ENCODE data around the gene APRT.

APRT gene

DNA sequence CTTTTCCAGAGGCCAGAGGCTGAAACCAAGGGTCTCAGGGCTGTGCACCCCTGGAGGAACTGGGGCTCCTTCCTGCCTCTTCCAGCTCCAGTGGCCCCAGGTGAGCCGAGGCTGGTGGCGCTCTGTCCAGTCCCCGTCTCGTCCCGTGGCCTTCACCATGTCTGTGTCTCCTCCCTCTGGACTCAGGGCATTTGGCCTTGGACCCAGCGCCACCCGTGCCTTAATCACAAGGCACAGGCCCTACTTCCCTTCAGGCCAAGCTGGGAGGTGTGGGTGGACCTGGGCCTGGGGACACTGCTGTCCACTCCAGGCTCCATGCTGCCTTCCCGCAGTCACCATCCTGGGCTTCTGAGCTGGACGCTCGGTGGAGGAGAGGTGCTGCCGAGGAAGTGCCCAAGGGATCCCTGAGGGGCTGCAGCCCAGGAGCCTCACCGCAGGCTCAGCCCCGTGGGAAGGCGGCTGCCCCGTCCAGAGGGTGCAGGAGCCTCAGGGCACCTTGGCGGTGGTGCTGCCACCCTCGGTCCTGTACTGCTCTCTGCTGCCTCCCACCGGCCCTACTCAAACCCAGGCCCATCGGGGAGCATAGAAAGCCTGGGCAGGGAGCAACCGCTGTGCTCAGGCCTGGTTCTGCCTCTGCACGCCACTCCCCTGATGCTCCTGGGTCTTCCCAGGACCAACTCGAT lies 9.6 kb upstream of the APRT start:
- DNase-seq, result no peak

- no peak for DNase-seq
These were observed 8.8 kb upstream of the APRT start for GRCh38 chr16:88820385-88821025.

- DNase-seq, result no peak
These were observed 7.4 kb upstream of the APRT start for GRCh38 chr16:88819126-88819525.

DNA sequence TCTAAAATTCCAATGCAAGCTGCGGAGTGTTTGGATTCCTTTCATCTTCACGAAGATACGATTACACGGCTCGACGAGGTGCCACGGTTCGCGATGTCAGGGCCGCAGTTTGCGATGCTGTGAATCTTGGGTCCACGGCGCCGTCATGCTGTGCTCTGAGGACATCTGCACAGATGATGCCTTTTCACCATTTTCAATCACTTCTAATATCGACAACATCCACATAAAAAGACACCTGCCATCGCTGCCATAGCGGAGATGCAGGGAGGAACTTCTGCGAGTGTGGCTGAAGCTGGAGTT lies 6.8 kb upstream of the APRT start:
- DNase-seq, result no peak

DNA sequence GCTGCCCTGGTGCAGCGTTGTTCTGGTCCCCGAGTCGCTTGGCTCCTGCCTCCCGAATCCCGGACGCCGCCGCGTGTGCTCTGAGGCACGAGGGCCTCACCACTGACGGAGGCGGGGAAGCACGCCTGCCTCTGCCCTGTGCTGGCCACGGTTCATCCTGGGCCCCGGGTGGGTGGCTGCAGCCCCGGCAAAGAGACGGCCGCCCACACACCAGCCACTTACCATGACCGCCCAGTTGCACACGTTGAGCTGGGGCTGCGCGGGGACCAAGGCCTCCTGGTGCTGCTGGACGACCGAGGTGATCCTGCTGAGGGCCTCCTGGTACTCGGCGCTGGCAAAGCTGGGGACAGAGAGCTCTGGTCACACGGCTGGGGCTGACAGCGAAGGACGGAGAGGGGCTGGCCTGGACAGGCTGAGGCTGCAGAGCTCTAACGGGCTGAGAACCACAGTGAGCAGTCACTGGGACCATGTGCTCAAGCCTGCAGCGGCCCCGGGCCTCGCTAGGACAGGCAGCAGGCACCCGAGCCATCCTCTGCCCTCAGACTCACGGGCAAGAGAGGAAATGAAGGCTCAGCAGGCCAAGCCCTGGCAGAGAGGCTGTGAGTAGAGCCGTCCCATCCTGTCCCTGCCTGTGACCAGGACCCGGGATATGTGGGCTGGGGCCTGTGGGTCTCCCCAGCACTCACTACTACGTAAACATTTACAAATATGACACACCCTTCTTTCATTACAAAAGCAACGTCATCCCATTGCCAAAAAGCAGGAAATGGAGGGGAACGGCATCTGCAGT lies 6.3 kb upstream of the APRT start:
- DNase-seq, result no peak

DNA sequence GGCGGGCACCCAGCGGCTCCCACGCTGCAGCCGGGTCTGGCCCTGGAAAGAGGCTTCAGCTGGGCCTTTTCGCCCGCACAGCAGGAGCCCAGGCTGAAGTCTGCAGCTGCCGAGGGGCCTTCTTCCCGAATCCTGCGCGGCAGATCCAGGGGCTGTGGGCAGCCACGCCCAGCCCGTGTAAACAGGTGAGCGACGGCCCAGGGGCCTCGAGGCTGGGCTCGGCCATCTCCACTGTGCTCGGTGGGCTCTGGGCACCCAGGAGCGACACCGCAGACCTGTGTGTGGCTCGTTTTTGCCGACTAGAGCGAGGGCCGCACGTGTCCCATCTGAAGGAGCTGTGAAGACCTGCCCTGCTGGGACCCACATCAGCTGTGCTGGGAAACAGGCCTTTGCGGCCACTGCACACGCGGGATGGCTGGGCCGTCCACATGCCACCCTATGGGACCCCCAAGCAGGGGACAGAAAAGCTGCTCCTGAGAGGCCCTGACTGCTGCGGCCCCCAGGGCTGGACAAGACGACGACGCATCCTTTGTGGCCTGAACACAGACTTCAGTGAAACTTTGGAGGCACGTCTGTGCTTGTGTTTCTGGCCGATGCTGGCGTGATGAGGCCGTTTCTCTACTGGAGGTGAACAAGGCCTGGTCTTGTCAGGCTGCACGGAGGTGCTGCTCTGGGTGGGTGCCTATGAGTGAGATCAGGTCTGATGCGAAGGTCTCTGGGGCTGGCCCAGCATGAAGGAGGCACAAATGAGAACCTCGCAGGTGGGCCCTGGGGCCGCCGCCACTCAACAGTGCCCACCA lies 5.2 kb upstream of the APRT start:
- no peak for DNase-seq

DNA sequence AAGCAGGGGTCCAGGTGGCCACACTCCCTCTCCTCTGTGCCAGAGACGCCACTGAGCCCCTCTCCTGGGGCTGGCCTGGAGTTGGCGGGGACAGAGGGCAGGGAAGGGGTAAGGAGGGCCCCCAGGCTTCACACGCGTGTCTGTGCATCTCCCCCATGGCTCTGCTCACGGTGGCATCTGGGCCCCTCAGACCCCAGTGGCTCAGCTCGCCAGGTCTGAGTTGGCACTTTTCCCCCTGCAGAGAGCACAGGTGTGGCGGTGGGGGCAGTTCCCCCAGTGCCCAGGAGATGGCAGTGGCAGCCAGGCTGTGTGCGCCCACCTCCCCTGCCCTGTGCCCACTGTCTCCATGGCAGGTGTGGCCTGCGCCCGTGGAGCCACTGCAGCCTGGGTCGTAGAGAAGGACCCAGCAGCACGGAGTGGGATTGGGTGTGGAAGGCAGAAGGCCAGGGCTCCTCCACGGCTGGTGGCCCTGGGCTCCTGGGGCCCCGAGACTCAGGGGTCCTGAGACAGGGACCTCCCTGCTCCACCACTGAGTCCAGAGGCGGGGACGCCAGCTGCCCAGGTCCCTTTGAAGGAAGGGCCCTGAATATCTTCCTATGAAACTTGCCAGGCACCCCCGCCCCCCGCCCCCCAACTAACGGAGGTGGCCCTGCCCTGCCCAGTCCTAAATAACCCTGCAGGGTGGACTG lies 4.3 kb upstream of the APRT start:
- DNase-seq, result no peak

DNA sequence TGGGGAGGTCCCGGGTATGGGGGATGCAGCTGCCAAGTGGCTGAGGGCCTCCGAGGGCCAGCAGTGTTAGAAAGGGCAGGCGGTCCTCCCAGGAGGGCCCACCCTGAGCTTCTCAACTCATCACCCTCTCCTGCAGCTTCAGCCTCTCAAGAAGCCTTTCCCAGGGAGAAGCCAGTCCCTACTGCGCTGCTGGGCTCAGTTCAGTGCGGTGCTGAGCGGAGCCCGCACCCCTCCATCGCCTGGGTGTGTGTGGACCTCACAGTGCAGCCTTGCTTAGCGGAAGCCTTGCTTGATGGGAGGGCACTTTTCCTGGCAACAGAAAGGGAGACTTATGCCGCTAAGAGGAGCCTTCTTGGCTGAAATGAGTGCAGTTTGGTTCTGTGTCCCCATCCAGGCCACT lies 3.5 kb upstream of the APRT start:
- DNase-seq, result no peak

DNA sequence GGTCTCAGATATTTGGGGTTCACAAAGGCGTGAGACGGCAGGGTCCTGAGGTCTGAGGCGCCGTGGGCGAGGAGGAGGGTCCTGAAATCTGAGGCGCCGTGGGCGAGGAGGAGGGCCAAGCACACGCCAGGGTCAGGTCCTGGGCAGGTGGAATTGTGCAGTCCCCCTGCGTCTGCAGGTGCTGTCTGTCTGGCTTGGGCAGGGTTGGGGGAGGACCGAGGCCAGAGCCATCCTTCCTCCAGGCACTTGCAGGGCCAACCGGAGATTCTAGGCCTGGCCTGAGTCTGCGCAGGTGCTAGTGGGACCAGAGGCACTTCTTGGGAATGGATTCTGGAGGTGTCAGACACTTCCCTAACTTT lies 2.4 kb upstream of the APRT start:
- no peak for DNase-seq

DNA sequence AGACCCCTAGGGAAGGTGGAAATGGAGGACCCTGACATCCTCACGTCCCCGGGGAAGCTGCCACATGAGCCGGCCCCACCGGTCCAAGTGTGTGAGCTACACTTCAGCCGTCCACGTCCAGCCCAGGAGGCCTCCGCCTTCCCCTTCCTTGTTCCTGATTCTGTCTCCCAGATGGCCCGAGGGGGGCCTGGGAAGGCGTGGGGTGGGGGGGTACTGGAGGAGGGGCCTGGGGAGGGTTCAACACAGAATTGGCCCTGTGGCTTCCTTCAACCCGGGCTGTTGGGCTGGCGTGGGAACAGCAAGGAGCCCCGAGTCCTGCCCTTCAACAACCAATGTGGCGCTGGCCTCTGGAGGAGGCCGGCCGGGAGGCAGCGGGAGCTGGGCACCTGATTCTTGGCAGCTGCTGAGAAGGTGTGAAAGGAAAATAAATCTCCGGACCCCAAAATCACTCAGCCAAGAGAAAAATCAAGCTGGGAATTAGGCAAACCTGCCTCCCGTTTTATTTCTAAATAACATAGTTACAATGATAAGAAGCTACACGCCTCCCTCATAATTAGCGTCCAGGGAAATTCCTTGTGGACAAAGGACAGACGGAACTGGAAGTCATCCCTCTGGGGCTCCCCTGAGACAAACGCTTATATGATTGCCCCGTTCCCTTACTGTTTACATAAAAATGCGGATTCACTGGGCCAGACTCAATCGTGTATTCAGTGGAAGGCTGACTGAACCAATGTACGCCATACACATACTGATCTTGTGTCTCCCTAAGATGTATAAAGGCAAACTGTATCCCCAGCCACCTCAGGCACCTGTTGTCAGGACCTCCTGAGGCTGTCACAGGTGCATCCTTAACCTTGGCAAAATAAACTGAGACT lies 1.8 kb upstream of the APRT start:
- DNase-seq, result no peak

GRCh38 chr16:88812513-88813268 lies 963 bp upstream of the APRT start:
- peak; percentile 63 for DNase-seq

GRCh38 chr16:88810912-88811768 lies 588 bp downstream of the APRT start:
- peak; percentile 80 for DNase-seq

DNA sequence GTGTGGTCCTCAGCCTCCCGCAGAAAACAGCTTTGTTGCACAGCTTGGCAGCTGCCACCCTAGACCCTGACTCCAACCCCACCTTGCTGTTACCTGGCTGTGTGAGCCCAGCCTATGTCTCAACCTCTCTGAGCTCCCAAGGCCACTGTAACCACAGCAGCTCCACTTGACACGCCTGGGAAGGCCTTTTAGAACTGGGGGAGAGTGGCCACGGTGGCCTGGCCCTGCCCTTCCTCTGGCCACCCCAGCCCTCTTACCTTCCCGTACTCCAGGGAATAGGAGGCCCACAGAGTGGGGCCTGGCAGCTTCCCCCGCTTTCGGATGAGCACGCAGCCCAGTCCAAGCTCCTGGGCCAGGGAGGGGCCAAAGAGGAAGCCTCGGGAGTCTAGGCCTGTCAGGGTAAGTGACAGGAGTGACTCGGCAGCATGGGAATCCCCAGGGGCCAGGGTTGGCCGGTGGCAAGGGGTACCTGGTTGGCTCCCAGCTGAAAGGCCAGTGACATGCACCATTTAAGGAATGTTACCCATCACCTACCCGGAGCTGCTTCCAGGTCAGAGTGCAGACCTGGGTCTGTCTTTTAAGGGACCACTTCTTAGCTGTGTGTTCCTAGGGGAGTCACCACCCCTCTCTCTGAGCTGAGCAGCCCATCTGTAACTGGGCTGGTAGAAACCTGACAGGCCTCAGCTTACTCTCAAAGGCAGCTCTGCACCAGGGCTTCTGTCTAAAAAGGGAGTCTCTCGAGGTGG lies 1.4 kb downstream of the APRT start:
- peak; percentile 43 for DNase-seq

DNA sequence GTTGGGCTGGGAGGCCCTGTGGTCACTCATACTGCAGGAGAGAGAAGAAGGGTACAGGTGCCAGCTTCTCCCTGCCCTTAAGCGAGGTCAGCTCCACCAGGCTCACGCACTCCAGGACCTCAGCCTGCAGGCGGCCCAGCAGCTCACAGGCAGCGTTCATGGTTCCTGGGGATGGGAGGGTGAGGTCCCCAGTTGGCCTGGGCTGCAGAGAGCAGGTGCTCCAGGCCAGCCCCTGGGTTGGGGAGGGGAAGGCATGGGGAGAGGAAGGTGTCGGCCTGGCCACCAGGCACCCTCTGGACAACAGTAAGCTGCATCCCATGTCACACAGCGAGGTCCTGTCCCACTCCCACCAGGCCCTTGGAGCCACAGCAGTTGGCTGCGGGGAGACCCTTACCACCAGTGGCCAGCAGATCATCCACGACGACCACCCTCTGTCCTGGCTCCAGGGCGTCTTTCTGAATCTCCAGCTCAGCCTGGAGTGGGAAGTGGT lies 2.0 kb downstream of the APRT start:
- DNase-seq, result no peak

- DNase-seq, result peak; percentile 54
These were observed 2.6 kb downstream of the APRT start for GRCh38 chr16:88809068-88809675.

GRCh38 chr16:88807626-88808453 lies 3.9 kb downstream of the APRT start:
- DNase-seq, result no peak

DNA sequence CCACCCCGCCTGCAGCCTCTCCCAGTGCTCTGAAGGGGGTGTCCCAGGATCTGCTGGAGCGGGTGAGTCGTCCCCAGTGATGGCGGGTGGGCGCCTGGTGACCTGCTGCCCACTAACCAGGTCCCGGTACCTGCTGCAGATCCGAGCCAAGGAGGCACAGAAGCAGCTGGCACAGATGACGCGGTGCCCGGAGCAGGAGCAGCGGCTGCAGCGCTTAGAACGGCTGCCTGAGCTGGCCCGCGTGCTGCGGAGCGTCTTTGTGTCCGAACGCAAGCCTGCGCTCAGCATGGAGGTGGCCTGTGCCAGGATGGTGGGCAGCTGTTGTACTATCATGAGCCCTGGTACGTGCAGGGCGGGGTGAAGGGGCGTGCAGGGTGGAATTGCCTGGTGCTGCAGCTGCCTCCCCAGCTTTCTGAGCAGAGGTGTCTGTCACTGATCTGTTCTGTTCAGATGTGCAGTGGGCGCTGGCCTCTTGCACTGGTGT lies 4.5 kb downstream of the APRT start:
- no peak for DNase-seq

Data from EL (cell line).